GM18861 (cell line): ENCODE results near the gene RNASEH1.

Experiments
- ATAC-seq: cut with Tn5 transposase; IDR thresholded peaks from one replicate; pipeline ENCODE4 v1.9.1; 2021; ENCODE audit not compliant: unreplicated experiment

The RNASEH1 gene

GRCh38 chr2:3563521-3563976 is 5.4 kb upstream of the RNASEH1 start:
- ATAC-seq, result peak; percentile 51

- ATAC-seq, result peak; percentile 15
Observed at GRCh38 chr2:3557639-3558204, 411 bp downstream of the RNASEH1 start.

- ATAC-seq, result no peak
Observed at GRCh38 chr2:3553946-3554345, 4.2 kb downstream of the RNASEH1 start.

- no peak for ATAC-seq
Observed at GRCh38 chr2:3547915-3548314, 10.2 kb downstream of the RNASEH1 start.

GRCh38 chr2:3545788-3546478 is 12.2 kb downstream of the RNASEH1 start:
- no peak for ATAC-seq

- ATAC-seq, result no peak
Observed at GRCh38 chr2:3543023-3543683, 15.0 kb downstream of the RNASEH1 start.

- ATAC-seq, result no peak
Observed at GRCh38 chr2:3542107-3542506, 16.0 kb downstream of the RNASEH1 start.

GRCh38 chr2:3539836-3540235 is 18.3 kb downstream of the RNASEH1 start:
- no peak for ATAC-seq

- ATAC-seq, result no peak
Observed at GRCh38 chr2:3536682-3537632, 21.2 kb downstream of the RNASEH1 start.

- ATAC-seq, result no peak
Observed at GRCh38 chr2:3535794-3536681, 22.1 kb downstream of the RNASEH1 start.

- no peak for ATAC-seq
Observed at GRCh38 chr2:3535467-3535793, 22.7 kb downstream of the RNASEH1 start.

- ATAC-seq, result no peak
Observed at GRCh38 chr2:3534251-3534814, 23.8 kb downstream of the RNASEH1 start.

- ATAC-seq, result no peak
Observed at GRCh38 chr2:3533836-3534235, 24.3 kb downstream of the RNASEH1 start.

- ATAC-seq, result no peak
Observed at GRCh38 chr2:3532941-3533340, 25.2 kb downstream of the RNASEH1 start.

- no peak for ATAC-seq
Observed at GRCh38 chr2:3529316-3530025, 28.7 kb downstream of the RNASEH1 start.

- no peak for ATAC-seq
Observed at GRCh38 chr2:3527886-3528785, 30.0 kb downstream of the RNASEH1 start.

- no peak for ATAC-seq
Observed at GRCh38 chr2:3526871-3527270, 31.3 kb downstream of the RNASEH1 start.

- ATAC-seq, result no peak
Observed at GRCh38 chr2:3523551-3524041, 34.5 kb downstream of the RNASEH1 start.
